NB4 (cell line): ENCODE measurements around the gene MRPL21.

Source experiments
- POLR2A ChIP-seq: IDR thresholded peaks from 2 replicates; pipeline ENCODE4 v1.6.1; 2011; ENCODE audit warnings: mild to moderate bottlenecking; ENCODE audit not compliant: insufficient read length; ENCODE audit errors: extremely low read depth
- TF ChIP-seq, protein P1 (sequence below): IDR thresholded peaks from one replicate; pipeline ENCODE4 v1.5.1; 2012; ENCODE audit warnings: low read depth, low read length

DNA sequence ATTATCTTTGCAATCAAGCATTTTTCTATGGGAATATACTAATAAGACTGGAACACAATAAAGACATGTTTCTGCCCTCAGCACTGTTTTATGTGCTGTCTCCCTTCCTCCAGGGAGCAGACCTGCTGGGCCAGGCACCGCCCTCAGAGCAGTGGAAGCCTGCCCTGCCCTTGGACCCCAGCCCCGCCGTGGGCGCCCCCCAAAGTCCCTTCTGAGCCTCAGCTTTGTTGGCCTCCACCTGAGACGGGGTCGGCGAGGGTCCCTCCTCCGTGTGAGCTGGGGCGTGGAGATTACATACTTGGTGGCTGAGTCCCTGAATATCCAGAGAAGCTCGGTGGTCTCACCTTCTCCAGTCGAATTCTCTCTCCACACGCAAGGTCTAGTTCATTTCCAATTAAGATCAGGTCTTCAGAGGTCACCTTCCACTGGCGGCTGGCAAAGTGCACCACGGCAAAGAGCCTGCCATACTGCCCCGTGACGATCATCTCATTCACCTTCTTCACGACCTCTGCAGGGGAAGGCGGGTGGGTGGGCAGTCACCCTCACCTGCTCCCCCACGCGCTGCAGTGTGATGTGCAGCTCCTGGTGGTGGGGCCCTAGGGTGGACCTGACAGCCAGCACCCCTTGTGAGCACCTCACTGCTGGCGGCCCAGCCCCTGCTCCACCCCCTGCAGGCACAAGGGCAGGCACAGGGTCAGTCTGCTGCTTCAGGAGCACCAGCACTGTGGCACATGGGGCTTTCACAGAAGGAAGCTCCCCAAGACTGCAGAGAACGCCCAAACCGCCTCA is 7.3 kb downstream of the MRPL21 start:
- TF ChIP-seq, protein P1, sequence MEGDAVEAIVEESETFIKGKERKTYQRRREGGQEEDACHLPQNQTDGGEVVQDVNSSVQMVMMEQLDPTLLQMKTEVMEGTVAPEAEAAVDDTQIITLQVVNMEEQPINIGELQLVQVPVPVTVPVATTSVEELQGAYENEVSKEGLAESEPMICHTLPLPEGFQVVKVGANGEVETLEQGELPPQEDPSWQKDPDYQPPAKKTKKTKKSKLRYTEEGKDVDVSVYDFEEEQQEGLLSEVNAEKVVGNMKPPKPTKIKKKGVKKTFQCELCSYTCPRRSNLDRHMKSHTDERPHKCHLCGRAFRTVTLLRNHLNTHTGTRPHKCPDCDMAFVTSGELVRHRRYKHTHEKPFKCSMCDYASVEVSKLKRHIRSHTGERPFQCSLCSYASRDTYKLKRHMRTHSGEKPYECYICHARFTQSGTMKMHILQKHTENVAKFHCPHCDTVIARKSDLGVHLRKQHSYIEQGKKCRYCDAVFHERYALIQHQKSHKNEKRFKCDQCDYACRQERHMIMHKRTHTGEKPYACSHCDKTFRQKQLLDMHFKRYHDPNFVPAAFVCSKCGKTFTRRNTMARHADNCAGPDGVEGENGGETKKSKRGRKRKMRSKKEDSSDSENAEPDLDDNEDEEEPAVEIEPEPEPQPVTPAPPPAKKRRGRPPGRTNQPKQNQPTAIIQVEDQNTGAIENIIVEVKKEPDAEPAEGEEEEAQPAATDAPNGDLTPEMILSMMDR: no peak
- TF ChIP-seq POLR2A: no peak
